ENCODE measurements around the gene MED14.

DNA sequence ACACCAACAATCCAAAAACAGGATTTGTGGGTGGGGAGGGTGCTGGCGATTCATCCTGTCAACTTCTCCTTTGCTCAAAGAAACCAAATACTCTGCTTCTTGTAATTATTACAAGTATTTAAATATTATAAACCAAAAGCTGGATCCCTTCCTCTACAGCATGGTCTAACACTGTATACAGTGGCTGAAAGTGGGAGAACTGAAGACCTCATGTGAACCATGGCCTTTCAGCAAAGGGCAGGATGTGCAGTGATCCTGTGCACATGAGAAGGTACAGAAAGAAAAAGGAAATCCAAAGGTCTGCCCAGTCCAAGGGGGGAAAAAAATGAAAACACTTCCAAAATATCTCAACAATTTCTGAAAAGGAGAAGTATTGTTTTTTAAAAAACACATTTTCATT, 82.7 kb downstream of the MED14 start:
- TF ChIP-seq, protein P1, sequence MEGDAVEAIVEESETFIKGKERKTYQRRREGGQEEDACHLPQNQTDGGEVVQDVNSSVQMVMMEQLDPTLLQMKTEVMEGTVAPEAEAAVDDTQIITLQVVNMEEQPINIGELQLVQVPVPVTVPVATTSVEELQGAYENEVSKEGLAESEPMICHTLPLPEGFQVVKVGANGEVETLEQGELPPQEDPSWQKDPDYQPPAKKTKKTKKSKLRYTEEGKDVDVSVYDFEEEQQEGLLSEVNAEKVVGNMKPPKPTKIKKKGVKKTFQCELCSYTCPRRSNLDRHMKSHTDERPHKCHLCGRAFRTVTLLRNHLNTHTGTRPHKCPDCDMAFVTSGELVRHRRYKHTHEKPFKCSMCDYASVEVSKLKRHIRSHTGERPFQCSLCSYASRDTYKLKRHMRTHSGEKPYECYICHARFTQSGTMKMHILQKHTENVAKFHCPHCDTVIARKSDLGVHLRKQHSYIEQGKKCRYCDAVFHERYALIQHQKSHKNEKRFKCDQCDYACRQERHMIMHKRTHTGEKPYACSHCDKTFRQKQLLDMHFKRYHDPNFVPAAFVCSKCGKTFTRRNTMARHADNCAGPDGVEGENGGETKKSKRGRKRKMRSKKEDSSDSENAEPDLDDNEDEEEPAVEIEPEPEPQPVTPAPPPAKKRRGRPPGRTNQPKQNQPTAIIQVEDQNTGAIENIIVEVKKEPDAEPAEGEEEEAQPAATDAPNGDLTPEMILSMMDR (conservative IDR thresholded peaks at IDR 0.05) = no peak
- no peak for TF ChIP-seq ZFX (IDR thresholded peaks at IDR 0.05)
